Spleen (tissue), 11 donors: ENCODE results near the gene PITPNB. TPM values are rescaled to one million over a fixed set of nuclear protein-coding genes. Genes with fewer than 3 reads are reported as not detected.

Experiments used
- DNase-seq: peaks from one replicate; pipeline ENCODE4 v3.0.0-alpha.2; 2020
- H3K27ac ChIP-seq, 8 donors: fragments of 200-600 bp; sonication (generic) in 7 of 8; 1 replicate in 4 of 8; 2 replicates in 4 of 8; pipeline versions ENCODE4 v1.5.0 to v1.8.0; 2016 to 2021; ENCODE audit warnings: inconsistent platforms in 4 of 8, mild to moderate bottlenecking in 4 of 8, moderate library complexity in 1 of 8
- H3K27me3 ChIP-seq, 7 donors: fragments of 200-600 bp; sonication (generic) in 6 of 7; replicated peaks in 1 of 7; 1 replicate in 4 of 7; 2 replicates in 3 of 7; pipeline versions ENCODE4 v1.5.0 to v1.8.0; 2016 to 2021; ENCODE audit warnings: inconsistent platforms in 3 of 7, mild to moderate bottlenecking in 1 of 7
- H3K36me3 ChIP-seq, 6 donors: fragments of 200-600 bp; sonication (generic) in 5 of 6; 1 replicate in 4 of 6; 2 replicates in 2 of 6; pipeline versions ENCODE4 v1.5.0 to v1.8.0; 2016 to 2021; ENCODE audit warnings: inconsistent platforms in 2 of 6
- H3K4me1 ChIP-seq, 6 donors: fragments of 200-600 bp; sonication (generic) in 5 of 6; 1 replicate in 3 of 6; 2 replicates in 3 of 6; pipeline versions ENCODE4 v1.5.0 to v1.8.0; 2016 to 2021; ENCODE audit warnings: inconsistent platforms in 3 of 6
- H3K4me3 ChIP-seq, 8 donors: fragments of 200-600 bp; sonication (generic) in 7 of 8; 1 replicate in 4 of 8; 2 replicates in 4 of 8; pipeline versions ENCODE4 v1.5.0 to v1.8.0; 2016 to 2021; ENCODE audit warnings: inconsistent platforms in 4 of 8, mild to moderate bottlenecking in 4 of 8, moderate library complexity in 2 of 8
- H3K9me3 ChIP-seq, 8 donors: fragments of 200-600 bp; sonication (generic) in 7 of 8; 1 replicate in 4 of 8; 2 replicates in 4 of 8; pipeline versions ENCODE4 v1.5.0 to v1.8.0; 2016 to 2021; ENCODE audit warnings: inconsistent platforms in 4 of 8
- CTCF ChIP-seq, 11 experiments: fragments of 200-600 bp in 7 of 11; fragments of 450-650 bp in 4 of 11; sonication (generic) in 4 of 11; IDR thresholded peaks in 8 of 11; conservative IDR thresholded peaks in 3 of 11; 1 replicate in 7 of 11; 2 replicates in 4 of 11; pipeline versions ENCODE4 v1.4.0 to v1.8.0; 2016 to 2021; ENCODE audit warnings: antibody characterized with exemption in 11 of 11, inconsistent platforms in 4 of 11, mild to moderate bottlenecking in 1 of 11
- POLR2A ChIP-seq, 3 donors: fragments of 450-650 bp; IDR thresholded peaks; one replicate each; pipeline ENCODE4 v1.5.1; 2017; ENCODE audit warnings: antibody characterized with exemption in 3 of 3, mild to moderate bottlenecking in 1 of 3
- POLR2AphosphoS5 ChIP-seq, 3 donors: sonication (generic); formaldehyde crosslinking; IDR thresholded peaks; one replicate each; pipeline ENCODE4 v1.5.1; 2017; ENCODE audit warnings: antibody characterized with exemption in 3 of 3
- WGBS, 5 donors: extraction: QIAGEN DNeasy Blood & Tissue Kit in 3 of 5; methylation state at CpG; one replicate each; pipeline versions ENCODE4 v1.1.5 to v1.1.7; 2013 to 2018; 5-methylcytosine and 5-hydroxymethylcytosine counted together
- intact Hi-C: fragments of 100-400 bp; cut with DNase I; formaldehyde crosslinking; loops from one replicate; pipeline ENCODE4 v1.15.0; 2023; ENCODE audit warnings: low total_unique reads
- polyA plus RNA-seq, 3 donors: library from polyadenylated mRNA; stranded (reverse); fragments of 200-250 nt; gene quantifications; one replicate each; pipeline ENCODE4 v1.2.1, GENCODE V29; 2013
- total RNA-seq, 7 donors: library from RNA; depleted of rRNA in 3 of 7; stranded (reverse); fragments of >200 nt in 3 of 7; fragmentation: NEBNext Ultra II Directional in 4 of 7; extraction: Animal tissue kit (Norgen Biotek cat#: 25700) in 4 of 7; gene quantifications; one replicate each; pipeline versions ENCODE4 v1.1.0 to v1.2.1, GENCODE V29; 2016 to 2021
- donor health status: healthy with polysubstance abuse.
- donor health status: DM: no; HTN: no; CAD: no; lungs with moderate emphysema.
- donor health status: DM: no; HTN: no; CAD: no.
- donor health status: Bipolar disorder and iron deficiency.
- donor health status: healthy.
- donor health status: DM: no; HTN: no; CAD: no.
- donor health status: DM: yes; HTN: yes; CAD: no.

PITPNB gene
- total and polyA plus RNA-seq, 10 donors = 17.5 to 67.2 (median 48.9) TPM

DNA sequence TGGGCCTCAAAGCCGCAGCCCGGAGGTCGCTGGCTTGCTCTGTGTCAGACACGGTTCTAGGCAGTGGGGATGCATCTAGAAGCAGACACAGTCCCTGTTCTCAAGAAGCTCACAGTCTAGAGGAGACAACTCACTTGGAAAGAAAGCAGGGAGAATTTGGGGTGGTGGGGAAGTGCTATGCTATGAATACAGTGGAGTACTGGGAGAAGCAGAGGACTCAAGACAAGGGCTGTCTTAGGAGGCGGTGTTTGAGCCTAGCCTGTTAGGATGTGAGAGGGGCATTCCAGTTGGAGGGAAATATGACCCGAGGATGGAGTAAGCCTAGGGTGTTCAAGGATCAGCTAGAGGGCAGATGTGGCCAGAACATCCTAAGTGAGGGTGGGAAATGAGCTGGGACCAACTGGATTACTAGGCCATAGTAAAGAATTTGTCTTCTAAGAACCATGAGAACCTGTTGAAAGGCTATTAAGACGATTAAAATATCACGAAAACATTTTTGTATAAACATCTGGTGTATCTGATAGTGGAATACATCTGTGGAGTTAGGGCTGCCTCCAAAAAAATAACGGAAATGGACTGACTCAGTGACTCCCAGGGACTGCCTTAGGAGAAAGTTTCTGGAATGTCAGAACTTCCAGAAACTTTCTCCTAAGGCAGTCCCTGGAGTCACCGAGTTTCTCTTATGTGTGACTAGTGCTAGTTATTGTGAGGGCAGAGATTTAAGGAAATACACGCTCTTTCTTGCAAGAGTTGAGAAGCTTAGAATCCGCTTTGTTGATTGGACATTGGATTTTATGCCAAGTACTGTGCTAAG lies 1.1 kb upstream of the PITPNB start:
- peak overlapping the region; percentile 92 to 98 (median 94) for H3K27ac ChIP-seq
- 38 to 49% (median 42%) methylated on average over 10 to 12 of the region's 12 CpGs for WGBS, 5 donors
- H3K27me3 ChIP-seq = no peaks in the 10 kb centered on the region
- TF ChIP-seq POLR2A (IDR thresholded peaks at IDR 0.05) (no peak), CTCF (IDR thresholded peaks at IDR 0.05 in 8 of 11, conservative IDR thresholded peaks at IDR 0.05 in 3 of 11) (no peak), POLR2AphosphoS5 (IDR thresholded peaks at IDR 0.05) (no peak)
- intact Hi-C loops = no loop called here
- H3K36me3 ChIP-seq = peaks cover 0 to 28% (median 1%) of the 10 kb centered on the region in 6 donors
- no peak for DNase-seq
- peaks cover 26 to 55% (median 47%) of the 10 kb centered on the region in 6 donors for H3K4me1 ChIP-seq
- no peaks in the 10 kb centered on the region for H3K9me3 ChIP-seq
- peak overlapping the region; percentile 79 to 97 (median 86) for H3K4me3 ChIP-seq

GRCh38 chr22:27918341-27919221 lies 475 bp downstream of the PITPNB start:
- WGBS, 5 donors = 1 to 2% (median 1%) methylated on average over 32 to 60 of the region's 60 CpGs
- Histone ChIP-seq H3K4me3 (peak overlapping the region; percentile 79 to 97 (median 86)), H3K36me3 (peaks cover 0 to 15% (median 1%) of the 10 kb centered on the region in 6 donors), H3K27ac (peak overlapping the region; percentile 92 to 98 (median 94)), H3K4me1 (peaks cover 31 to 71% (median 62%) of the 10 kb centered on the region in 6 donors), H3K9me3 (no peaks in the 10 kb centered on the region), H3K27me3 (no peaks in the 10 kb centered on the region)
- DNase-seq = no peak
- TF ChIP-seq POLR2A (IDR thresholded peaks at IDR 0.05) (peak in 1 of 3 donors; percentile 39), POLR2AphosphoS5 (IDR thresholded peaks at IDR 0.05) (no peak)
- intact Hi-C loops = no loop called here

- no peaks in the 10 kb centered on the region for H3K27me3 ChIP-seq
- H3K4me3 ChIP-seq = no peak overlapping the region
- TF ChIP-seq POLR2AphosphoS5 (IDR thresholded peaks at IDR 0.05) = no peak
- TF ChIP-seq POLR2A (IDR thresholded peaks at IDR 0.05) = no peak
- no peak for TF ChIP-seq CTCF (IDR thresholded peaks at IDR 0.05 in 8 of 11, conservative IDR thresholded peaks at IDR 0.05 in 3 of 11)
- H3K36me3 ChIP-seq = peaks cover 0 to 12% (median under 1%) of the 10 kb centered on the region in 6 donors
- no peak for DNase-seq
- intact Hi-C loops = no loop called here
- no peak overlapping the region for H3K27ac ChIP-seq
- H3K9me3 ChIP-seq = no peaks in the 10 kb centered on the region
- peaks cover 37 to 89% (median 76%) of the 10 kb centered on the region in 6 donors for H3K4me1 ChIP-seq
These were observed 3.1 kb downstream of the PITPNB start for GRCh38 chr22:27915986-27916385.

GRCh38 chr22:27913162-27913741 lies 5.8 kb downstream of the PITPNB start:
- H3K36me3 ChIP-seq = peaks cover 0 to 40% (median 20%) of the 10 kb centered on the region in 6 donors
- H3K27ac ChIP-seq = peak overlapping the region in 1 of 8 donors; percentile 22
- H3K27me3 ChIP-seq = no peaks in the 10 kb centered on the region
- H3K9me3 ChIP-seq = no peaks in the 10 kb centered on the region
- DNase-seq = no peak
- H3K4me3 ChIP-seq = no peak overlapping the region
- intact Hi-C loops = no loop called here
- TF ChIP-seq POLR2AphosphoS5 (IDR thresholded peaks at IDR 0.05) = no peak
- no peak for TF ChIP-seq CTCF (IDR thresholded peaks at IDR 0.05 in 8 of 11, conservative IDR thresholded peaks at IDR 0.05 in 3 of 11)
- peaks cover 30 to 73% (median 62%) of the 10 kb centered on the region in 6 donors for H3K4me1 ChIP-seq
